MCF 10A (cell line): Measurements from ENCODE around the gene EXOC3. TPM values are rescaled to one million over a fixed set of nuclear protein-coding genes. Genes with fewer than 3 reads are reported as not detected.

ENCODE experiments used
- BruUV-seq: library from RNA; stranded (reverse); fragments of 400-500 nt; replicated peaks from 2 replicates; lab custom pipeline; 2021; lab: Mats Ljungman, UMichigan
- CTCF ChIA-PET: fragments of 300-600 bp; sonication (Branson Sonifier 250); formaldehyde crosslinking; extraction: SDS; loops from one replicate; lab custom pipeline; 2021; ENCODE audit warnings: antibody characterized with exemption, inconsistent platforms; lab: Yijun Ruan, JAX
- POLR2A ChIA-PET: fragments of 300-600, 350-650 bp; sonication (Branson Sonifier 250); formaldehyde crosslinking; extraction: SDS; loops from one replicate; lab custom pipeline; 2020; ENCODE audit warnings: antibody characterized with exemption, inconsistent platforms; lab: Yijun Ruan, JAX
- DNase-seq: peaks from one replicate; pipeline ENCODE4 v3.0.0-alpha.2; 2018; ENCODE audit not compliant: unreplicated experiment
- H3K27ac Mint-ChIP-seq: one replicate; pipeline ENCODE4 v1.8.0; 2022; ENCODE audit warnings: mild to moderate bottlenecking, low read depth, mixed read lengths; ENCODE audit not compliant: unreplicated experiment
- H3K27me3 Mint-ChIP-seq: one replicate; pipeline ENCODE4 v1.8.0; 2022; ENCODE audit warnings: mixed read lengths; ENCODE audit not compliant: insufficient read depth, unreplicated experiment
- H3K36me3 Mint-ChIP-seq: one replicate; pipeline ENCODE4 v1.8.0; 2022; ENCODE audit warnings: mild to moderate bottlenecking, moderate library complexity, mixed read lengths; ENCODE audit not compliant: insufficient read depth, unreplicated experiment
- H3K4me1 Mint-ChIP-seq: one replicate; pipeline ENCODE4 v1.8.0; 2022; ENCODE audit warnings: mixed read lengths; ENCODE audit not compliant: insufficient read depth, unreplicated experiment
- H3K4me3 Mint-ChIP-seq: one replicate; pipeline ENCODE4 v1.8.0; 2022; ENCODE audit warnings: mild to moderate bottlenecking, moderate library complexity, mixed read lengths; ENCODE audit not compliant: unreplicated experiment
- H3K9me3 Mint-ChIP-seq: one replicate; pipeline ENCODE4 v1.8.0; 2022; ENCODE audit warnings: mixed read lengths; ENCODE audit not compliant: unreplicated experiment
- intact Hi-C: fragments of 100-400 bp; cut with micrococcal nuclease; formaldehyde crosslinking; loops from 2 replicates; pipeline ENCODE4 v1.14.1; 2022
- total RNA-seq: library from RNA; stranded (reverse); gene quantifications from 2 replicates; pipeline ENCODE4 v1.2.3, GENCODE V29; 2022
- TF ChIP-seq, protein P1 (sequence below): fragments of 200-600 bp; IDR thresholded peaks from one replicate; pipeline ENCODE4 v1.8.0; 2022; ENCODE audit warnings: antibody characterized with exemption, mild to moderate bottlenecking; ENCODE audit not compliant: unreplicated experiment

The EXOC3 gene
- total RNA-seq, 1 experiment from 2014 or later = 44.1 TPM

DNA sequence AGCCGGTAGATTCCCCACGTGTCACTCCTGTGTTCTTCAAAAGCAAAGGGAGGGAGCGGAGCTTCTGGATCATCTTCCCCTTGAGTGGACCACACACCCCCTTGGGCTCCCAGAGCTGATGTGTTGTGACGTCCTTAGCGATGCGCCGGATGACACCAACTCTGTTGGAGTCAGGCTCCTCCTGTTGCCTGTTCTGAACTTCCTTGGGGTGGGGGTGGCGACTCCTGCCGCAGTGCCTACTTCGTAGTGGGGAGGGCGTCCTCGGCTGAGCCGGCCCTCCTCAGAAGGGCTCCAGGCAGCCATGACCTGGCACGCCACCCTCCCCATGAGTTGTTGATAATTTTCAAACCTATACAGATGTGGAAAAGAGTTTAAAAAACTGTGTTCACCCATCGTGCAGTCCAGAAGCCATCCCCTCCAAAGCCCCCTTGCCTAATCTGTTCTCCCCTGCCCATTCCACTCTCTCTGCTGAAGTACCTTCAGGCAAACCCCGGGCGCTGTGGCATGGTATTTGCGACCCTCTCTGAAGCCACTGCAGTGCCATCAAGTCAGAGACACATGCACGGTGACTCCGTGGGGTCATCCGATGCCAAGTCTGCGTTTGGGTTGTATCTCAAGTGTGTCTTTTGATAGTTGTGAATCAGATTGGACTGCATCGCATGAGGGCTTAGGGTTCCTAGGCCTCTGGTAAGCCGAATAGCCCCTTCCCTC, 16.7 kb downstream of the EXOC3 start:
- TF ChIP-seq, protein P1, sequence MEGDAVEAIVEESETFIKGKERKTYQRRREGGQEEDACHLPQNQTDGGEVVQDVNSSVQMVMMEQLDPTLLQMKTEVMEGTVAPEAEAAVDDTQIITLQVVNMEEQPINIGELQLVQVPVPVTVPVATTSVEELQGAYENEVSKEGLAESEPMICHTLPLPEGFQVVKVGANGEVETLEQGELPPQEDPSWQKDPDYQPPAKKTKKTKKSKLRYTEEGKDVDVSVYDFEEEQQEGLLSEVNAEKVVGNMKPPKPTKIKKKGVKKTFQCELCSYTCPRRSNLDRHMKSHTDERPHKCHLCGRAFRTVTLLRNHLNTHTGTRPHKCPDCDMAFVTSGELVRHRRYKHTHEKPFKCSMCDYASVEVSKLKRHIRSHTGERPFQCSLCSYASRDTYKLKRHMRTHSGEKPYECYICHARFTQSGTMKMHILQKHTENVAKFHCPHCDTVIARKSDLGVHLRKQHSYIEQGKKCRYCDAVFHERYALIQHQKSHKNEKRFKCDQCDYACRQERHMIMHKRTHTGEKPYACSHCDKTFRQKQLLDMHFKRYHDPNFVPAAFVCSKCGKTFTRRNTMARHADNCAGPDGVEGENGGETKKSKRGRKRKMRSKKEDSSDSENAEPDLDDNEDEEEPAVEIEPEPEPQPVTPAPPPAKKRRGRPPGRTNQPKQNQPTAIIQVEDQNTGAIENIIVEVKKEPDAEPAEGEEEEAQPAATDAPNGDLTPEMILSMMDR = no peak
- Mint-ChIP-seq H3K36me3 (peaks cover 69% of the 10 kb centered on the region), H3K4me3 (no peak overlapping the region), H3K4me1 (peaks cover 19% of the 10 kb centered on the region), H3K9me3 (no peaks in the 10 kb centered on the region), H3K27me3 (no peaks in the 10 kb centered on the region), H3K27ac (peak overlapping the region; percentile 65)
- intact Hi-C loops = no loop called here
- ChIA-PET POLR2A (interaction anchor here (1.1 to 3.8 kb wide), 3 partner anchors 10 to 13 kb away, joined by 6 to 14 read pairs (median 7); no protein-coding TSS in a partner anchor), CTCF (interaction anchor here (0.7 to 0.9 kb wide), 2 partner anchors 13 to 14 kb away, joined by 3 read pairs; no protein-coding TSS in a partner anchor)
- BruUV-seq = no TSS peak
- DNase-seq = no peak

DNA sequence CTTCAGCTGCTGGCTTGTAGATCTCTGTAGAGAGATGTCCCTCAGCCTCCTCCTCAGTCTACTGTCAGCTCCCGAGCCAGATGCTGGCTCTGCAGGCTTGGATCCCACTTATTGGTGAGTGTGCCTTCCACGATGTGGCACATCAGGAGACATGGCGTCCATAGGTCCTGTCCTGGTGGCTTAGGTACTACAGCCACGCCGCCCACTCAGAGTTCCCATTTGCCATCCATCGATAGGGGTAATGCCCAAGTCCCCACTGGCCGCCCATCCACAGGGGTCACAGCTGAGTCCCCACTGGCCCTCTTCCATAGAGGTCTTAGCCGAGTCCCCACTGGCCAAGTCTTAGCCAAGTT, 17.3 kb downstream of the EXOC3 start:
- DNase-seq = no peak
- no TSS peak for BruUV-seq
- POLR2A ChIA-PET = interaction anchor here (1.1 to 3.8 kb wide), 2 partner anchors 10 to 12 kb away, joined by 6 to 14 read pairs; no protein-coding TSS in a partner anchor
- Mint-ChIP-seq H3K4me3 (no peak overlapping the region), H3K9me3 (no peaks in the 10 kb centered on the region), H3K36me3 (peaks cover 64% of the 10 kb centered on the region), H3K27me3 (no peaks in the 10 kb centered on the region), H3K4me1 (peaks cover 19% of the 10 kb centered on the region), H3K27ac (peak overlapping the region; percentile 65)
- CTCF ChIA-PET = interaction anchor here (0.9 kb wide), 1 partner anchor 13 kb away, joined by 3 read pairs; no protein-coding TSS in a partner anchor
- TF ChIP-seq, protein P1 = no peak
- intact Hi-C loops = no loop called here

GRCh38 chr5:462051-462481, 19.1 kb downstream of the EXOC3 start:
- H3K27ac Mint-ChIP-seq = no peak overlapping the region
- no peaks in the 10 kb centered on the region for H3K9me3 Mint-ChIP-seq
- no peaks in the 10 kb centered on the region for H3K27me3 Mint-ChIP-seq
- no TSS peak for BruUV-seq
- DNase-seq = no peak
- CTCF ChIA-PET = no interaction called here
- intact Hi-C loops = no loop called here
- peaks cover 57% of the 10 kb centered on the region for H3K36me3 Mint-ChIP-seq
- TF ChIP-seq, protein P1 = no peak
- H3K4me1 Mint-ChIP-seq = peaks cover 19% of the 10 kb centered on the region
- POLR2A ChIA-PET = interaction anchor here (1.1 kb wide), 1 partner anchor 10 kb away, joined by 4 read pairs; no protein-coding TSS in a partner anchor
- H3K4me3 Mint-ChIP-seq = no peak overlapping the region

GRCh38 chr5:463301-463700, 20.3 kb downstream of the EXOC3 start:
- H3K4me1 Mint-ChIP-seq = peaks cover 15% of the 10 kb centered on the region
- no peaks in the 10 kb centered on the region for H3K9me3 Mint-ChIP-seq
- H3K27ac Mint-ChIP-seq = no peak overlapping the region
- no peak overlapping the region for H3K4me3 Mint-ChIP-seq
- intact Hi-C loops = no loop called here
- TF ChIP-seq, protein P1 = no peak
- peaks cover 53% of the 10 kb centered on the region for H3K36me3 Mint-ChIP-seq
- DNase-seq = no peak
- no peaks in the 10 kb centered on the region for H3K27me3 Mint-ChIP-seq
- ChIA-PET CTCF (no interaction called here), POLR2A (no interaction called here)
- no TSS peak for BruUV-seq
